ENCODE data around the gene RETREG3.

GRCh38 chr17:42531455-42532354 lies 77.5 kb downstream of the RETREG3 start:
- TF ChIP-seq EZH2 (IDR thresholded peaks at IDR 0.05; ENCODE audit: insufficient read depth, poor library complexity, severe bottlenecking) (no peak), EZH2phosphoT487 (IDR thresholded peaks at IDR 0.05; ENCODE audit: insufficient read depth, low read depth) (no peak)
